Measurements from ENCODE around the gene RPL13A.
"Not testable (repeated sequence)": the region's sequence is repeated elsewhere in the genome, so short reads cannot be mapped to it uniquely, and the experiment has no call there.

RPL13A gene

DNA sequence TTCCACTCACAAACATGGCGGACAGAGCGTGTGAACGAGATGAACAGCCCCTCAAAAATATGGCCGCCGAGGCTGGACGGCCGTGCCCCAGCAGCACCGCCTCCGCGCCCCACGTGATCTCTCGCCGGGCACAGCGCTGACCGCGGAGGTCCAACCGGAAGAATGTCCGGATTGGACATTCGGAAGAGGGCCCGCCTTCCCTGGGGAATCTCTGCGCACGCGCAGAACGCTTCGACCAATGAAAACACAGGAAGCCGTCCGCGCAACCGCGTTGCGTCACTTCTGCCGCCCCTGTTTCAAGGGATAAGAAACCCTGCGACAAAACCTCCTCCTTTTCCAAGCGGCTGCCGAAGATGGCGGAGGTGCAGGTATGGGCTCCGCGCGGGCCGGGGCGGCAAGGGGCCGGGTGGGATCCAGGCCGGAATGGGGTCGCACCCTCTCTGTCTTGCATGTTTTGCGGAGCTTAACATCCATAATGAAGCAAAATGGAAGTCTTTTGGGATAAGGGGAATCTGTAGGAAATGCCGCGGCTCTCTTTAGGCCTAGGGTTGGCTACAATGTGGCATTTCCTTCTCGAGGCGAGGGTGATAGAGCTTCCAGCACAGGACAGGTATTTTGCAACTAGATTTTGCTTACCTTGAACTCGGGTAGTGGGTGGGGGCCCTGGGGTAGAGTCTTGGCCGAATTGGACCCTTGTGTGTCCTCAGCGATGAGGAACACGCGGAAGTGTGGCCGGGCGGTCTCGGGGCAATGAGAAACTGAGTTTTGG, at the start of gene RPL13A:
Gene RPL13A, plus strand, starts transcription at position 332 of the 769 bp plus-strand sequence. Its CDS starts 22 bp downstream, at position 354.
- peak; percentile 100 for DNase-seq (ENCODE audit: low spot score)

DNA sequence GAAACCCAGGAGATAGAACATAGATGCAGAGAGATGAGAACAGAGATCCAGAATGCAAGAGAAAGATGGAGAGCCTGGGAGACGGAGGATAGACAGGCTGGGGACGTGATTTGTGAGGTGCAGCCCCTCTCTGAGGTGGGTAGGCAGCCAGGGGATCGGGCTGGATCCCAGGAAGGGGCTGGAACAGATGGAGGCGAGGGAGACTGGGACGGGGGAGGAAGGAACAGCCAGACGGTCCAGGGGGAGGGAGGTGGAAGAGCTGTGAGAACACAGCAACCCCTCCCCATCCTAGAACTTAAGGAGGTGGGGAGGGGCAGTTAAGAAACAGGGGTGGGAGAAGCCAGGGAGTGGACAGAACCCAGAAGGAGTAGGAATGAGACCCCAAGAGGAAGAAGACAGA, 49.1 kb upstream of the RPL13A start:
- no peak for DNase-seq (ENCODE audit: low spot score)

DNA sequence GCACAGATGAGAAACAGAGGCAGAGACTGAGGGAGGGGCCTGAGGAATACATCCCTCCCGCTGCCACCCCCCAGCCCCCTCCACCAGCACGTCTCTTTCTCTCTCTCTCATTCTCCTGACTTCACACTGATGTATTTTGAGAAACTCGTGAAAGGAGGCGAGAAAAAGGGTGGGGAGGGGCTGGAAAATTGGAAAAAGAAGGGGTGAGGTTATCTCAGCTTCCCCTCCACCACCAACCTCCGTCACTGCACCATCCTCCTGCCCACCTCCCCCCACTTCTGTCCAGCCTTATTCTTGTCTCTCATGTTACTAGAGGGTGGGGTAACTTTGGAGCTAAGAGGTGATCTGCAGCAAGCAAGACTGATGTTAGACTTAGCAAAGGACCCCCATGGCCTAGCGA, 47.6 kb upstream of the RPL13A start:
- no peak for DNase-seq (ENCODE audit: low spot score)

DNA sequence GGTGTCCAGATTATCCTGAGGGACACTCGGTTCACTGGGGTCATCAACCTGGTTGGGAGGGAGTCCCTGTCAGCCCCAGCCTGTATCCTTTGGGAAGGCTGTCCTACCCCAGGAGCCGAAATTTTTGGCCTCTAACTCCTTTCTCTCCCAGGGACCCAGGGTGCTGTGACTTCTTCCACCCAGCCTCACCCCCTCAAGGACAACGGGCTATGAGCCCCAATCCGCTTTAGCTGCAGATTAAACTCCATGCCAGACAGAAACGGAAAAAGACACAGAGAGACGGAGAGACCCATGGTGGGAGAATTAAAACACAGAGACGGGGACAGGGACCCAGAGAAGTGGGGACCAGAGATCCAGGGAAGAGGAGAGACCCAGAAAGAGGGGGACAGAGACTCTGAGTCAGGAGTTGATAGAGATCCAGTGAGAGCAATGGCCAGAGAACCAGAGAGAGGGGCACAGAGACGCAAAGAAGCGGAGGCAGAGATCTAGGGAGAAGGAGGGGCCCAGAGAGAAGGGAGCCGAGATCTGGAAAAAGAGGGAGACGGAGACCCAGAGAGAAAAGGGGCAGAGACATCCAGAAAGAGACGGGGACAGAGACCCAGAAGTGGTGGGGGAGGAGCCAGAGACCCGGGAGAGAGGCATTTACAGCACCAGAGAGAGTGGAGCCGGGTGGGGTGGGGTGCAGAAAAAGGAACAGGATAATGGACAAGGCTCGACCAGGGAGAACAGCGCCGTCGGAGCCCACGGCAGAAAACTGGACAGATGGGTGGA, 46.8 kb upstream of the RPL13A start:
- DNase-seq (ENCODE audit: low spot score) = no peak

DNA sequence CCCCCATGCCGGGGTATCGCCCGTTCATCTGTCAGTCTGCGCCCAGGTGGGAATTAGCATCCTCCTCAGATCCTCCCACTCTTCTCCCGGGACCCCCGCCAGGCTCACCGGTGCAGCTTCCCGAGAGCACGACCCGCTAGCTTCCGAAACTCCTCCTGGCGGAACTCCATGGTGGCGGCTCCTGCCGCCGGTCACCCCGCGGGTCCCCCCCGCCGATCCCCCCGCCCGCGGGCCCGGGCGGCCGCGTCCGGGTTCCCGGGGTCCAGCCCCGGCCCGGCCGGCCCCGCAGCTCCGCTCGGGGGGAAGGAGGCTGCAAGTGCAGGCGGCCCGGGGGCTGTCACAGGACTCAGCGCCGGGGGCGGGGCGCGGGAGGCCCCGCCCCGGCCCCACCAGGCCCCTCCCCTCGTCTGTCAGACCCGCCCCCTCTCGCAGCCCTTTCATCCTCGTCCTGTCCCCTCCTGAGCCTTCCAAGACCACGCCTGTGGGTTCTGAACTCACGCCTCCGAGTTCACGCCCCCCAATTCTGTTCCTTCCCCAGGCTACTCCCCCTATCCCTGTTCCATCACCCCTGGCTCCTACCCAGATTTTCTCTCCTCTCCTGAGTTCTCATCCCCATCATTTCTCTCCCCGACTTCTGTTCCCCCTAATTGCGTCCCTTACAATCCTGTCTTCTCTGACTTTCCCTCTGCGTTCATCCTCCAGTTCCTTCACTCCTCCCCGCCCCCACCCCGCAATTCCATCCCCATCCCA, 46.0 kb upstream of the RPL13A start, which contains the start of gene SLC17A7:
Gene SLC17A7, minus strand, starts transcription at position 318 of the 750 bp plus-strand sequence. Its CDS starts 148 bp downstream, at position 170.
- DNase-seq (ENCODE audit: low spot score) = peak; percentile 8

DNA sequence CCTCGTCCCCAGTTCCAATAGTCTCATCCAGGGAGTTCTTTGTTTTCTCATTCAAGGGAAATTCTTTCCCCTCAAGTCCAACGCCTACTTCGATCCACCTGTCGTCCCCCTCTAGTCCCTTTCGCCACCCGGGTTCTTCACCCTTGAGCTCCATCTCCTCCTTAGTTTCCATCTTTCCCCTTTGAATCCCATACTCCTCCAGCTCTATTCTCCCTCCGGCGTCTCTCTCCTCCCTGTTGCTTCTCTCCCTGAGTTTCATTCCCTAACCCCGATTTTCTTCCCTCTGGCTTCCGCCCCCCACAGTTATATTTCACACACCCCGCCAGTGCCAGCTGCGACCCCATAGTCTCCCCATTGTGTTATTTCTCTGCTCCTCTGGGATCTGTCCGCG, 45.5 kb upstream of the RPL13A start:
- no peak for DNase-seq (ENCODE audit: low spot score)

DNA sequence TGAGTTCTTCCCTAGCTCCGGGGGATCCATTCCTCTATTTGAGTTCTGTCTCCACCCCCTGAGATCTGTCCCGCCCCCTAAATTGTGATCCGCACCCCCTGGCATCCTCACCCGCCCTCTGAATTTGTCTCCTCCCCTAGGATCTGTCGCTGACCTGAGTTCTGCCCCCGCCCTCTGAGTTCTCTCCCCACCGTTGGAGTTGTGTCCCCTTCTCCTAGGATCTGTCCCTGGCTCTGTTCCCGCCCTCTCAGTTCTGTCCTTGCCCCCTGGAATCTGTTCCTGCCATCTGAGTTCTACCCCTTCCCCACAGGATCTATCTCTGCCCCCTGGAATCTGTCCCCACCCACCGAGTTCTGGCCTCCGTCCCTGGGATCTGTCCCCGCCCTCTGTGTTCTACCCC, 45.1 kb upstream of the RPL13A start:
- no peak for DNase-seq (ENCODE audit: low spot score)

DNA sequence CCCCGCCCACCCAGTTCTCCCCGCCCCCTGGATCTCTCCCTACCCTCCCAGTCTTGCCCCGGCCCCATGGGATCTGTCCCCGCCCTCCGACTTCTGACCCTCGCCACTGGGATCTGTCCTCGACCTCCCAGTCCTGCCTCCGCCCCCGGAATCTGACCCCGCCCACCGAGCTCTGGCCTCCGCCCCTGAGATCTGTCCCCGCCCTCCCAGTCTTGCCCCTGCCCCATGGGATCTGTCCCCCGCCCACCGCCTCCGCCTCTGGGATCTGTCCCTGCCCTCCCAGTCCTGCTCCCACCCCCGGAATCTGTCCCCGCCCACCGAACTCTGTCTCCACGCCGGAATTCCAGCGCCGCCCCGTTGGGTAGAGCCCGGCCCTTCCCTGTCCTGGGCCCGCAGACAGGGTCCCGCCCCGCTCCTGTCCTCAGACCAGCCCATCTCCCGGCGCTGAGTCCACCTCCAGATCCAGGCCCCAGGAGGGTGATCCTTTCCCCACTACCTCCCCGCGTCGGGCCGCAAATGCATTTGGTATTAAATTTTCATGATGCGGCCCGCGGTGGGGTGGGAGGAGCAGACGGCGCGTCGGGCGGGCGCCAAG, 44.5 kb upstream of the RPL13A start:
- peak; percentile 24 for DNase-seq (ENCODE audit: low spot score)

DNA sequence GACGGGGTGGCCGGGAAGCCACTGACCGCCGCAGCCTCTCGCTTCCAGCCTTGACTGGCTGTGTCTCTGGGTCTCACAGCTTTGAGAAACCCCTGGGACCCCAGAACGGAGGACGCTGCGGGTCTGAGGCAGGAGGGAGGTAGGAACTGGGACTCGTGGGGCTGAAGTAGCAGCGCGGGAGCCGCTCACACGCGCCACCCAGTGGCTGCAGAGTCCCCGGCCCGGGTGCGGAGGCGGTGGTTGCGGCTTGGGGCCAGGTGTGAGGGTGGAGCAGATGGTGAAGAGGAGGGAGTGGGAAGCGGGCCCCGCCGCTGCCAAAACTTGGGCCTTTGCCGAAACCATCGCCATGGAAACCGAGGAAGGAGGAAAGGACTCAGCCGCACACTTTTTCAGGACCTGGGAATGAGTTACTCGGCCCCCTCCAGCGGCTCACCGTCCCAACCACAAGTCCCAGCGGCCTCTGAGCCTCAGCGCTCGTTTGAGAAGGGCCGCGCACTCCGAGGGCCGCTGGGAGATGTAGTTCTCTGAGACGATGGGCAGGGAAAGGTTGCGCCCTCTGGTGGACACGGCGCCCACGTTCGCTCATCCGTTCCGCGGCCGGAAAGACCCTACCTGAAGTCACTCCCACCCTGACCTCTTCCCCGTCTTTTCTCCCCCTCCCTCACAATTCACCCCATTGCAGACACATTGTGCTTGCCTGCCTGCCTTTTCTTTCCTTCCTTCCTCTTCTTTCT, 43.9 kb upstream of the RPL13A start:
- DNase-seq (ENCODE audit: low spot score) = peak; percentile 92

DNA sequence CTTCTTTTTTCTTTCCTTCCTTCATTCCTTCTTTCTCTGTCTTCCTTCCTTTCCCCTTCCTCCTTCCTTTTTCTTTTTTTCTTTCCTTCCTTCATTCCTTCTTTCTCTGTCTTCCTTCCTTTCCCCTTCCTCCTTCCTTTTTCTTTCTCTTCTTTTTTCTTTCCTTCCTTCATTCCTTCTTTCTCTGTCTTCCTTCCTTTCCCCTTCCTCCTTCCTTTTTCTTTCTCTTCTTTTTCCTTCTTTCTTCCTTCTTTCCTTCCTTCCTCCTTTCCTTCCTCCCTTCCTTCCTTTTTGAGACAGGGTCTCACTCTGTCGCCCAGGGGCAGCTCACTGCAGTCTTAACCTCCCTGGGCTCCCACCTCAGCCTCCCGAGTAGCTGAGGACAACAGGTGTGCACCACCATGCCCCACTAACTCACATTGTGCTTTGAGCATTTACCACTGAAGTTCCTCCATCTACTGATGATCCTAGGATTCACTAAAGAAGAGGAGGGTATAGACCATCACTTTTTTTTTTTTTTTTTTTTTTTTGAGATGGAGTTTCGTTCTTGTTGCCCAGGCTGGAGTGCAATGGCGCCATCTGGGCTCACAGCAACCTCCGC, 43.2 kb upstream of the RPL13A start:
- not testable (repeated sequence) for DNase-seq (ENCODE audit: low spot score)

DNA sequence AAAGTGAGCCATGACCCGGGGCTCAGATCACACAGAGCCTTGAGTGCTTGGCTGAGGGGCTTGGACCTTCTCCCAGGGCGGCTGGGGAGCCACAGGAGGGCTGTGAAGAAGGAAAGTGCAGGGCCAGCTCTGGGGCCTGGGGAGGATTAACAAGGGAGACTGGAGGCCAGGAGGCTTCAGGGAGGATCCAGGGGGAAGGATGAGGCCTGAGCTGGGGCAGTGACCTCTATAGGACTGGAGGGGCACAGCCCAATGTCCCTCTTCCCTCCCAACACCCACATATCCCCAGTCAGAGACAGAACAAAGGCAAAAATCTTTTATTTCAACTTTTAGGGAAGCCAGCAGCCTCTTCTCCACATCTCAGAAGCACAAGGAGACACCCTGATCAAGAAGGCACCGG, 41.4 kb upstream of the RPL13A start:
- no peak for DNase-seq (ENCODE audit: low spot score)

DNA sequence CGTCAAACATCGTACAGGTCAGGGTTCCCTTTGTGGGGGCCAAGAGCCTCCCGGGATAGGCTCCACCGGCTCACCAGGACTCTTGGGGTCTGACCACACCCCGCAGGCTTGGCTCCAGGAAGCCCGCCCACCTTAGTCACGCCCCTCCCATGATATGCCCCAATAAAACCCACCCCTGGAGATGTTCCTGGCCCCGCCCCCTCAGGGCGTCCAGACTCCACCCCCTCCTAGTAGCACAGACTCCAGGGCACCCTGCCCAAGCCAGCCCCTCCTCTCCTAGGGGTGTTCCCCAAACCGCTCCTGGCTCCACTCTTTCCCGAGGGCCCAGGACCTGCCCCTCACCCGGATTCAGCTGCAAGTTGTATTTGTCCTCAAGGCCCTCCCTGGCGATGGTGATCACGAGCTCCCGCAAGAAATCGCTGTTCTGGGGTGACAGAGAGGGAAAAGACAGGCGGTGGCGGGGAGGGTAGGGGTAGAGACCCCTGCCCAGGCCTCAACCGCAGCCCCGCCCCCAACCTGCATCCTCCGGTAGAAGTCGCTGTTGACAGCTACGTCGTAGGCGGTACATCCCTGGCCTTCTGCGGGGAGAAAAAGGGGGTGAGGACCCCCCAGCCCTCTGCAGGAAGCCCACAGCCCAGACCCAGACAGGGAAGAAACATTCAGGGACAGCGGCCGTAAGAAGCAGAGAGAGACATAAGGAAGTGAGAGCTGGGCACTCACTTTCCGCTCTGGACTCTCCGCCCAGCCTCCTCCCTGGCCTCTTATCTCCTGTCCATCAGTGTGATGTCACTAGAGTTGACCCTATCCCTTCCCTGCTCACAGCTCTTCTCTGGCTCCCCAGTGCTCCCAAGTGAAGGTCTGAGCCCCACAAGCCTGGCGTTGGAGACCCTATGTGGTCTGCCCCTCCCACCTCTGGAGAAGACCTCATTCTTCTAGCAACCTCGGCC, 39.6 kb upstream of the RPL13A start:
- DNase-seq (ENCODE audit: low spot score) = no peak

DNA sequence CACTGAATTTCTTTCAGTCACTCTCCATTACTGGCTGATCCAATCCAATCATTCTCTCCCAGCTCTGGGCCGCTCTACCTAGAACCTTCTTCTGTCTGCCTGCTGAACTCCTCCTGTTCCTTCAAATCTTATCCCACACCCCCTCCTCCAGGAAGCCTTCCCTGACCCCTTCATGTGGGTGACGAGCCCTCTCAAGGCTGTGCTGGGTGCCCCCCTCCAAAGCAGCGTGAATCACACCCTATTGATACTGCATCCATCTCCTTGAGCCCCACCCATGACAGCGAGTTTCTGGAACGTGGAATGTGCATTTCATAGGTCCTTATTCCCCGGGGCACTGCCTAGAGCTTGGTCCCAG, 39.0 kb upstream of the RPL13A start:
- DNase-seq (ENCODE audit: low spot score) = no peak

DNA sequence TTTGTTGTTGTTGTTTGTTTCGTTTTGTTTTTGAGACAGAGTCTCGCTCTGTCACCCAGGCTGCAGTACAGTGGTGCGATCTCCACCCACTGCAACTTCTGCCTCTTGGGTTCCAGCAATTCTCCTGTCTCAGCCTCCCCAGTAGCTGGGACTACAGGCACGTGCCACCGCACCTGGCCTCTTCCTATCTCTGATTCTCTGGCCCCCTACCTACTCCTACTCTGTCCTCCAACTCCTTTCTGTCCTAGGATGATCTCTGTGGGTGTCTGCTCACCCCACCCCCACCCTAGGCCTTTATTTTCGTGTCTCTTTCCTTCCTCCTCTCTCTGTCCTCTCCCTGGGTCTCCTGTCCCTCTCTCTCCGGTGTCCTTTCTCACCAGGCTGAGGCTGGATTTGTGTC, 37.0 kb upstream of the RPL13A start:
- DNase-seq (ENCODE audit: low spot score) = no peak

DNA sequence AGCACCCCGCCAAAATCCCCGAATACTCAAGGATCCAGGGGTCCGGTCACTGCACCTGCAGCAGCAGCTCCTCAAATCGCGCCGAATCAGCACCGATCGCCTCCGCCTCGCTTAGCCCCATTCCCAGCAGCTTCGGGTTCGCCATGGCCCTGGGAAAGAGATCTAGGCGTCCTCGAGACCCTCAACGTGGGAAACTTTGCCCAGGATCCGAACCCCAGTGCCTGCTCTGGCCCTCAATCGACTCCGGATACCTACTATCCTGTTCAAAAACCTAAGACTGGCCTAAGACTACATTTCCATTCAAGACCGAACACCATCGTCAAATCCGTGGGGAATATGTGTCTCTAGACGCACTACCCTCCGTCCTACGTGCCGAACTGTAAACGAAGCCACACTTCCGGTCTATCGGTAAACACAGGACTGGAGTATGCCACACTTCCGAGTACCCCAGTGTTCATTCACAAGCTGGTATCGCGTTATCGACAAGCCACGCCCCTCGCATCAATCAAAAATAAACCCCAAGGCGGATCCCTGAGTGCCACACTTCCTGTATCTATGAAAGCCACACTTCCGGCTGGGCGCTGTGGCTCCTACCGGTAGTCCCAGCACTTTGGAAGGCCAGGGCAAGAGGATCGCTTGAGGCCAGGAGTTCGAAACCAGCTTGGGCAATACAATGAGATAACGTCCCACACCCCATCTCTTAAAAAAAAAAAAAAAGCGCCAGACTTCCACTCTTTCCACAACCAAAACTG, 35.8 kb upstream of the RPL13A start, which contains the start of gene PIH1D1:
Gene PIH1D1, minus strand, starts transcription at position 385 of the 752 bp plus-strand sequence. Its CDS starts 240 bp downstream, at position 145.
- peak; percentile 98 for DNase-seq (ENCODE audit: low spot score)

DNA sequence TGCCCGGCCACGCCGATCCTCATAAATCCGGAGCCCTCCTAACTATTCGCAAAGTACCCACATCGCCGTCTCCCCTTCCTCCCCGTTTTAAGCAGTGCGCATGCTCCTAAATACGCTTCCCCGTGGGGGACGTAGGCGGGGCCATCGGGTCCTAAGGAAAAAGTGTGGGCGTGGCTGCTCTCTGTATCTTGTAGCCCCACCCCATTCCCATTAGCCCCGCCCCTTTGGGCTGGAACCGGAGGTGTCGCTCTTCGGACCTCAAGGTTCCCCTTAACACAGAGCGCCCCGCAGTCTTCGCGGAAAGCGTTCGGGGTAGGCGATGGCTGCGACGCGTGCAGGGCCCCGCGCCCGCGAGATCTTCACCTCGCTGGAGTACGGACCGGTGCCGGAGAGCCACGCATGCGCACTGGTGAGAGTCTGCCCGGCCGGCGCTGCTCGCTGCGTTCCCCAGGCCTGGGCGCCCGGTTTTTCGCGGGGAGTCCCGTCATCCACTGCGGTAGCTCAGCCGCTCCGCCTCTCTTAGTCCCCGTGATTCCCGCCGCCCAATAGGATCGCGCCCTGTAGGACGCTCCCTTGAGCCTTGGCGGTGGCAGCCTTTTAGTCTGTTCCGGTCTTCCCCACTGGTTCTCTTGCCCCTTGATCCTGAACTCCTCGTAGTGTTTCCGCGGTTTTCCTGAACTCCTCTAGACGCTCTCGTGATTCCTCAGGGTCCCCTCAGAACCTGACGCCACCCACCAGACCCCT, 34.2 kb upstream of the RPL13A start, which contains the start of gene ALDH16A1:
Gene ALDH16A1, plus strand, starts transcription at position 213 of the 744 bp plus-strand sequence. Its CDS starts 107 bp downstream, at position 320.
- peak; percentile 98 for DNase-seq (ENCODE audit: low spot score)

DNA sequence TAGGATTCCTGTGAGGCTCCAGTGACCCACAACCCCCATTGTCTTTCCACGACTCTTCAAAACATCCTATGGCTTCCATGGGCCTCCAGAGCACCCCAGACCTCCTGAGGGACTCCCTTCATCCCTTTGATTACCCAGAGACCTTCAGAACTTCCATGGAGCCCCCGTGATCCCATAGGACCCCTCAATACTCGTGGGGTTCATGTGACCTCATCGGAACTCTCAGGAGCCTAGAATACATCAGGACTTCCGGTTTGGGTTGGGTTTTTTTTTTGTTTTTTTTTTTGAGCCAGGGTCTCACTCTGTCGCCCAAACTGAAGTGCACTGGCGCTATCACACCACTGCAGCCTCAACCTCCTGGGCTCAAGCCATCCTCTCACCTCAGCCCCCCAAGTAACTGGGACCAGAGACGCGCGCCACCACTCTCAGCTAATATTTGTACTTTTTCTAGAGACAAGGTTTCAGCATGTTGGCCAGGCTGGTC, 33.6 kb upstream of the RPL13A start:
- DNase-seq (ENCODE audit: low spot score) = no peak

DNA sequence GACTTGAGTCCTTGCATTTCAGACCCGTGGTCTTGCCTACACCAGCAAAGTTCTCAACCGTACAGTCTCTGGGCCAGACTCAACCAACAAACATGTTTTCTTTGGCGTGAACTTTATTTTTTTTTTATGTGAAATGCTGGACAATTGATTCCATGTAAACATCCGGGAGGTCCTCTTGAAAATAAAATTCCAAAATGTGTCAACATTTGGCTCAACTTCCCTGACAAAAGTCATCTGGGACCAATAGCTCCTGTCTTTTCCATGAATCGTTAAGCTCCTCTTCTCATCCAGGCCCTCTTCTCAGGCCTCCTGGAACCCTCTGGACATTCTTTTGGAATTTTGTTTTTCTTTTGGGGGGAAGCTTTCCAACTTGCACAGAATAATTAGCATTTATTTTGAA, 31.6 kb upstream of the RPL13A start:
- DNase-seq (ENCODE audit: low spot score) = no peak

Data from CD4-positive, alpha-beta T cell treated with Interleukin-6 at 100 ng/mL for 8 hours (primary cell).